HepG2 (cell line): ENCODE data around the gene ALDH3B1. TPM values are rescaled to one million over a fixed set of nuclear protein-coding genes. Genes with fewer than 3 reads are reported as not detected.

Experiments
- ATAC-seq: fragments of 200-7000 bp; cut with Tn5 transposase; 3 replicates; pipeline ENCODE4 v1.9.1; 2020; ENCODE audit warnings: mild to moderate bottlenecking, moderate library complexity
- BruUV-seq: library from RNA; stranded (reverse); fragments of 400-500 nt; replicated peaks from 2 replicates; lab custom pipeline; 2021; lab: Mats Ljungman, UMichigan
- CTCF ChIA-PET: fragments of 300-600 bp; formaldehyde crosslinking; extraction: SDS; loops from one replicate; lab custom pipeline; 2021; ENCODE audit warnings: low total read pairs, inconsistent platforms, low intra/inter-chr PET ratio; lab: Yijun Ruan, JAX
- POLR2A ChIA-PET: fragments of 350-600 bp; sonication (Branson Sonifier 250); formaldehyde crosslinking; loops from one replicate; lab custom pipeline; 2020; ENCODE audit warnings: antibody characterized with exemption, inconsistent platforms; lab: Yijun Ruan, JAX
- DNase-seq: peaks from one replicate; pipeline ENCODE4 v3.0.0-alpha.2; 2015; ENCODE audit warnings: low spot score
- FAIRE-seq: peaks from 3 replicates; lab custom pipeline; 2011; peaks lifted over from hg19 to GRCh38; lab: Jason Lieb, UNC
- H2AFZ ChIP-seq: one replicate; pipeline ENCODE4 v1.6.1; 2011; ENCODE audit warnings: low read length, inconsistent platforms
- H3K27ac ChIP-seq: fragments of 300-600 bp; 3 replicates; pipeline ENCODE4 v1.8.0; 2011; ENCODE audit warnings: mixed run types, mild to moderate bottlenecking, mixed read lengths, low read length, inconsistent platforms; ENCODE audit not compliant: insufficient read depth; ENCODE audit errors: extremely low read length
- H3K27me3 ChIP-seq, 2 experiments: fragments of 200-600 bp in 1 of 2; 2 replicates in 1 of 2; 3 replicates in 1 of 2; pipeline versions ENCODE4 v1.6.0 to v1.8.0; 2011; ENCODE audit warnings: low read length in 2 of 2, mild to moderate bottlenecking in 2 of 2, moderate library complexity in 2 of 2, inconsistent platforms in 1 of 2; ENCODE audit not compliant: insufficient read depth in 2 of 2, control insufficient read depth in 1 of 2
- H3K36me3 ChIP-seq, 2 experiments: fragments of 200-600 bp in 1 of 2; replicated peaks in 1 of 2; 2 replicates in 1 of 2; 3 replicates in 1 of 2; pipeline versions ENCODE4 v1.5.1 to v1.8.0; 2011; ENCODE audit warnings: low read length in 2 of 2, inconsistent platforms in 1 of 2; ENCODE audit not compliant: insufficient read depth in 2 of 2, control insufficient read depth in 1 of 2
- H3K4me1 ChIP-seq: 2 replicates; pipeline ENCODE4 v1.5.1; 2012; ENCODE audit warnings: low read length, inconsistent platforms; ENCODE audit not compliant: insufficient read depth
- H3K4me2 ChIP-seq: 2 replicates; pipeline ENCODE4 v1.6.0; 2011; ENCODE audit warnings: low read depth, low read length, inconsistent platforms
- H3K4me3 ChIP-seq, 3 experiments: fragments of 200-600 bp in 1 of 3; sonication (generic), shearing (Covaris generic) in 1 of 3; replicated peaks in 1 of 3; 2 replicates each; pipeline ENCODE4 v1.5.1; 2011 to 2016; ENCODE audit warnings: low read length in 3 of 3, inconsistent platforms in 2 of 3, low read depth in 2 of 3, mild to moderate bottlenecking in 2 of 3, control low read depth in 1 of 3, mixed read lengths in 1 of 3; ENCODE audit not compliant: insufficient read depth in 1 of 3
- H3K79me2 ChIP-seq: one replicate; pipeline ENCODE4 v1.6.1; 2011; ENCODE audit warnings: low read length, inconsistent platforms; ENCODE audit not compliant: insufficient read depth
- H3K9ac ChIP-seq: 2 replicates; pipeline ENCODE4 v1.6.0; 2011; ENCODE audit warnings: mild to moderate bottlenecking, low read depth, low read length, inconsistent platforms; ENCODE audit not compliant: insufficient read depth
- H3K9me3 ChIP-seq: 2 replicates; pipeline ENCODE4 v1.5.1; 2012; ENCODE audit warnings: mild to moderate bottlenecking, low read length
- H4K20me1 ChIP-seq: 2 replicates; pipeline ENCODE4 v1.6.0; 2011; ENCODE audit warnings: inconsistent platforms, mild to moderate bottlenecking, low read length, moderate library complexity; ENCODE audit not compliant: insufficient read depth
- CHD4 ChIP-seq: fragments of 200-600 bp; sonication (generic); IDR thresholded peaks from 2 replicates; pipeline ENCODE4 v1.7.0; 2017; ENCODE audit warnings: mild to moderate bottlenecking, low read length, borderline replicate concordance
- EED ChIP-seq: sonication (generic); formaldehyde crosslinking; IDR thresholded peaks from 2 replicates; pipeline ENCODE4 v1.5.0; 2020; ENCODE audit warnings: mild to moderate bottlenecking, missing genetic modification reagents
- GPBP1L1 ChIP-seq: sonication (generic); formaldehyde crosslinking; IDR thresholded peaks from 2 replicates; pipeline ENCODE4 v1.5.0; 2020; ENCODE audit warnings: mild to moderate bottlenecking, missing genetic modification reagents
- MAX ChIP-seq: IDR thresholded peaks from 2 replicates; pipeline ENCODE4 v1.6.1; 2012; ENCODE audit warnings: inconsistent platforms
- SETDB1 ChIP-seq: sonication (generic); formaldehyde crosslinking; IDR thresholded peaks from 2 replicates; pipeline ENCODE4 v1.5.1; 2020; ENCODE audit warnings: missing genetic modification reagents, mild to moderate bottlenecking, borderline replicate concordance
- STAT5B ChIP-seq: sonication (generic); formaldehyde crosslinking; IDR thresholded peaks from 2 replicates; pipeline ENCODE4 v1.4.0; 2020; ENCODE audit warnings: missing genetic modification reagents
- THAP9 ChIP-seq: sonication (generic); formaldehyde crosslinking; IDR thresholded peaks from 2 replicates; pipeline ENCODE4; 2020; ENCODE audit warnings: missing genetic modification reagents, mild to moderate bottlenecking, borderline replicate concordance
- ZNF282 ChIP-seq: fragments of 450-650 bp; IDR thresholded peaks from 2 replicates; pipeline ENCODE4 v1.6.1; 2018; ENCODE audit not compliant: partially characterized antibody
- ZNF337 ChIP-seq: sonication (generic); formaldehyde crosslinking; IDR thresholded peaks from 2 replicates; pipeline ENCODE4 v1.5.1; 2020; ENCODE audit warnings: missing genetic modification reagents, low read depth, mild to moderate bottlenecking, borderline replicate concordance
- ZNF446 ChIP-seq: sonication (generic); formaldehyde crosslinking; IDR thresholded peaks from 2 replicates; pipeline ENCODE4 v1.5.0; 2020; ENCODE audit warnings: mild to moderate bottlenecking, missing genetic modification reagents
- ZNF512B ChIP-seq: sonication (generic); formaldehyde crosslinking; IDR thresholded peaks from 2 replicates; pipeline ENCODE4 v1.5.1; 2020; ENCODE audit warnings: missing genetic modification reagents, mild to moderate bottlenecking, borderline replicate concordance
- ZNF615 ChIP-seq: sonication (generic); formaldehyde crosslinking; IDR thresholded peaks from 2 replicates; pipeline ENCODE4 v1.5.0; 2020; ENCODE audit warnings: mild to moderate bottlenecking, missing genetic modification reagents, borderline replicate concordance
- ZNF629 ChIP-seq: sonication (generic); formaldehyde crosslinking; conservative IDR thresholded peaks from 2 replicates; pipeline ENCODE4 v1.5.0; 2020; ENCODE audit warnings: missing genetic modification reagents
- WGBS: methylation state at CpG from one replicate; pipeline ENCODE4 v1.1.6; 2017; ENCODE audit warnings: low lambda C conversion rate; 5-methylcytosine and 5-hydroxymethylcytosine counted together
- in situ Hi-C: cut with HindIII; loops from 2 replicates; pipeline ENCODE4 v1.10.0; 2017; ENCODE audit warnings: low pct_unique_long_range_greater_than_20kb; ENCODE audit not compliant: extremely low pct_ligation_motif_present
- intact Hi-C: fragments of 100-400 bp; cut with micrococcal nuclease; formaldehyde crosslinking; loops from one replicate; pipeline ENCODE4 v1.10.0; 2022; ENCODE audit not compliant: unreplicated experiment
- polyA plus RNA-seq, 8 experiments: library from polyadenylated mRNA; depleted of rRNA in 3 of 8; stranded (reverse) in 7 of 8; unstranded in 1 of 8; fragments of >200 nt; fragmentation: Illumina TruSeq in 4 of 8; extraction: Trizol in 4 of 8; gene quantifications; 2 replicates each; pipeline versions ENCODE4 v1.2.1 to v1.2.3, GENCODE V29; 2011 to 2016; ENCODE audit warnings: low read depth in 4 of 8, missing spikeins in 1 of 8, mixed read lengths in 1 of 8; ENCODE audit not compliant: insufficient read depth in 1 of 8
- total RNA-seq, 5 experiments: library from RNA; depleted of rRNA; stranded (reverse); fragments of >200 nt; fragmentation: Illumina TruSeq; extraction: Trizol; gene quantifications; 2 replicates each; pipeline ENCODE4 v1.2.3, GENCODE V29; 2016; ENCODE audit warnings: low read depth in 1 of 5

ALDH3B1 gene
- total and polyA plus RNA-seq, 2 of the 13 experiments (the other 11 are each of a cell fraction or from before 2014, with no cell fraction given), result 4.0 to 6.7 TPM

- TF ChIP-seq THAP9 (CRISPR knock-in tag) (peak; percentile 34; the same call in 1 of the 2 replicates), GPBP1L1 (CRISPR knock-in tag) (no peak), STAT5B (CRISPR knock-in tag) (no peak)
- TF ChIP-seq, all 625 proteins: peak for 203
These were observed 20.4 kb downstream of the ALDH3B1 start, which contains the start of gene NDUFS8 (continued) for GRCh38 chr11:68030318-68031143.

- no TSS peak for BruUV-seq
- Histone ChIP-seq H3K9ac (peak overlapping the region; percentile 96), H3K27ac (peak overlapping the region; percentile 86), H3K27me3 (no peaks in the 10 kb centered on the region; a peak in 1 of 5 replicates), H4K20me1 (no peaks in the 10 kb centered on the region), H3K4me3 (peak overlapping the region; percentile 78 to 84 (median 83)), H3K79me2 (peaks cover 26% of the 10 kb centered on the region), H3K36me3 (peaks cover 8 to 13% of the 10 kb centered on the region in 2 experiments; a peak in 3 of 5 replicates), H2AFZ (no peak overlapping the region), H3K9me3 (no peaks in the 10 kb centered on the region), H3K4me1 (peaks cover 32% of the 10 kb centered on the region), H3K4me2 (peak overlapping the region; percentile 97)
- POLR2A ChIA-PET, result interaction anchor here (1.1 to 1.2 kb wide), 2 partner anchors 9 to 22 kb away, joined by 3 to 4 read pairs; no protein-coding TSS in a partner anchor
- DNase-seq (no peak), FAIRE-seq (no peak), ATAC-seq (no peak)
- CTCF ChIA-PET, result no interaction called here
- WGBS, result 7% methylated on average over 10 of the region's 10 CpGs
- intact Hi-C loops, result no loop called here
- in situ Hi-C loops, result no loop called here
- TF ChIP-seq SETDB1 (CRISPR knock-in tag) (no peak), MAX (no peak), ZNF512B (CRISPR knock-in tag) (no peak), CHD4 (0 out of 2 replicates have a peak, but pooled peaks have one; percentile 47), ZNF446 (no peak), ZNF629 (CRISPR knock-in tag) (peak; percentile 83), ZNF615 (CRISPR knock-in tag) (0 out of 2 replicates have a peak, but pooled peaks have one; percentile 4), EED (CRISPR knock-in tag) (peak; percentile 38; the same call in 1 of the 2 replicates), ZNF337 (CRISPR knock-in tag) (0 out of 2 replicates have a peak, but pooled peaks have one; percentile 17), ZNF282 (no peak)
These were observed 21.0 kb downstream of the ALDH3B1 start for GRCh38 chr11:68031144-68031464.
